CD4-positive, alpha-beta T cell treated with Interleukin-17A for 1 hour (primary cell): Measurements from ENCODE around the gene PLXND1.
"Not testable (repeated sequence)": the region's sequence is repeated elsewhere in the genome, so short reads cannot be mapped to it uniquely, and the experiment has no call there.

Experiments
- DNase-seq: peaks from one replicate; pipeline ENCODE4 v3.0.0-alpha.2; 2020

Gene PLXND1

GRCh38 chr3:129606636-129607390 is at the start of gene PLXND1:
Gene PLXND1, minus strand, starts transcription at chr3:129606676. Its CDS starts 37 bp downstream, at chr3:129606639.
- peak; percentile 61 for DNase-seq

- no peak for DNase-seq
Measured at GRCh38 chr3:129655291-129655700, 48.8 kb upstream of the PLXND1 start.

- DNase-seq = no peak
Measured at GRCh38 chr3:129654131-129654530, 47.7 kb upstream of the PLXND1 start.

GRCh38 chr3:129653019-129653418 is 46.5 kb upstream of the PLXND1 start:
- no peak for DNase-seq

GRCh38 chr3:129651435-129652202 is 45.1 kb upstream of the PLXND1 start:
- DNase-seq = no peak

- DNase-seq = peak; percentile 59
Measured at GRCh38 chr3:129650256-129650872, 43.9 kb upstream of the PLXND1 start.

GRCh38 chr3:129648391-129648790 is 41.9 kb upstream of the PLXND1 start:
- DNase-seq = no peak

GRCh38 chr3:129645286-129645685 is 38.8 kb upstream of the PLXND1 start:
- DNase-seq = no peak

GRCh38 chr3:129644836-129645235 is 38.4 kb upstream of the PLXND1 start:
- DNase-seq = no peak

GRCh38 chr3:129641567-129642260 is 35.2 kb upstream of the PLXND1 start:
- not testable (repeated sequence) for DNase-seq

GRCh38 chr3:129640985-129641384 is 34.5 kb upstream of the PLXND1 start:
- not testable (repeated sequence) for DNase-seq

GRCh38 chr3:129638481-129638880 is 32.0 kb upstream of the PLXND1 start:
- no peak for DNase-seq

- no peak for DNase-seq
Measured at GRCh38 chr3:129636082-129636481, 29.6 kb upstream of the PLXND1 start.

- no peak for DNase-seq
Measured at GRCh38 chr3:129635656-129636055, 29.2 kb upstream of the PLXND1 start.

- no peak for DNase-seq
Measured at GRCh38 chr3:129633751-129634481, 27.4 kb upstream of the PLXND1 start.

- no peak for DNase-seq
Measured at GRCh38 chr3:129632977-129633376, 26.5 kb upstream of the PLXND1 start.

- DNase-seq = no peak
Measured at GRCh38 chr3:129632556-129632955, 26.1 kb upstream of the PLXND1 start.

- DNase-seq = no peak
Measured at GRCh38 chr3:129632056-129632455, 25.6 kb upstream of the PLXND1 start.

- no peak for DNase-seq
Measured at GRCh38 chr3:129629011-129629410, 22.5 kb upstream of the PLXND1 start.

GRCh38 chr3:129628169-129628522 is 21.7 kb upstream of the PLXND1 start:
- no peak for DNase-seq

- peak; percentile 74 for DNase-seq
Measured at GRCh38 chr3:129627350-129628168, 21.1 kb upstream of the PLXND1 start.
